CD14-positive monocyte (primary cell): ENCODE measurements around the gene TBX19. TPM values are rescaled to one million over a fixed set of nuclear protein-coding genes. Genes with fewer than 3 reads are reported as not detected.

Experiments used
- DNase-seq, 3 donors: peaks; one replicate each; pipeline ENCODE4 v3.0.0-alpha.2; 2011 to 2022
- H2AFZ ChIP-seq: 2 replicates; pipeline ENCODE4 v1.6.0; 2012; ENCODE audit warnings: mild to moderate bottlenecking, low read depth, low read length, inconsistent platforms; ENCODE audit not compliant: insufficient read depth, poor library complexity, severe bottlenecking
- H3K27ac ChIP-seq, 2 donors: 1 replicate in 1 of 2; 2 replicates in 1 of 2; pipeline ENCODE4 v1.5.1; 2012 to 2013; ENCODE audit warnings: low read length in 2 of 2, control low read depth in 1 of 2, inconsistent platforms in 1 of 2, low read depth in 1 of 2, mild to moderate bottlenecking in 1 of 2
- H3K27me3 ChIP-seq, 2 donors: one replicate each; pipeline versions ENCODE4 v1.6.0 to v1.6.1; 2011 to 2013; ENCODE audit warnings: low read length in 2 of 2; ENCODE audit not compliant: control insufficient read depth in 2 of 2, insufficient read depth in 2 of 2
- H3K36me3 ChIP-seq, 2 donors: replicated peaks in 1 of 2; 1 replicate in 1 of 2; 2 replicates in 1 of 2; pipeline versions ENCODE4 v1.5.1 to v1.6.1; 2012 to 2013; ENCODE audit warnings: low read length in 2 of 2, control low read depth in 1 of 2, inconsistent platforms in 1 of 2, mild to moderate bottlenecking in 1 of 2; ENCODE audit not compliant: insufficient read depth in 2 of 2, control insufficient read depth in 1 of 2
- H3K4me1 ChIP-seq, 2 donors: 1 replicate in 1 of 2; 2 replicates in 1 of 2; pipeline versions ENCODE4 v1.5.1 to v1.6.1; 2012 to 2013; ENCODE audit warnings: low read length in 2 of 2, control low read depth in 1 of 2, inconsistent platforms in 1 of 2, mild to moderate bottlenecking in 1 of 2, moderate library complexity in 1 of 2; ENCODE audit not compliant: insufficient read depth in 2 of 2, control insufficient read depth in 1 of 2
- H3K4me2 ChIP-seq: replicated peaks from 2 replicates; pipeline ENCODE3; 2012; ENCODE audit warnings: low read length, moderate library complexity, mild to moderate bottlenecking; ENCODE audit not compliant: poor library complexity, severe bottlenecking; ENCODE audit errors: extremely low read depth
- H3K4me3 ChIP-seq, 3 experiments: fragments of 200-600 bp in 1 of 3; sonication (generic) in 1 of 3; replicated peaks in 1 of 3; 1 replicate in 2 of 3; 2 replicates in 1 of 3; pipeline ENCODE4 v1.5.1; 2011 to 2013; ENCODE audit warnings: low read length in 3 of 3, mild to moderate bottlenecking in 3 of 3, control low read depth in 2 of 3, low read depth in 2 of 3, inconsistent platforms in 1 of 3, moderate library complexity in 1 of 3
- H3K79me2 ChIP-seq: 2 replicates; pipeline ENCODE4 v1.6.0; 2012; ENCODE audit warnings: mild to moderate bottlenecking, control low read depth, inconsistent platforms, low read length, moderate library complexity; ENCODE audit not compliant: insufficient read depth
- H3K9ac ChIP-seq: 2 replicates; pipeline ENCODE4 v1.6.0; 2017; ENCODE audit warnings: low read length, mild to moderate bottlenecking; ENCODE audit not compliant: insufficient read depth, poor library complexity, severe bottlenecking
- H3K9me3 ChIP-seq, 2 donors: replicated peaks in 1 of 2; 1 replicate in 1 of 2; 2 replicates in 1 of 2; pipeline versions ENCODE4 v1.5.1 to v1.6.1; 2012 to 2013; ENCODE audit warnings: low read length in 2 of 2, control low read depth in 1 of 2; ENCODE audit not compliant: control insufficient read depth in 1 of 2, insufficient read depth in 1 of 2
- H4K20me1 ChIP-seq: 2 replicates; pipeline ENCODE4 v1.6.0; 2012; ENCODE audit warnings: mild to moderate bottlenecking, low read length, control low read depth, moderate library complexity; ENCODE audit not compliant: insufficient read depth
- H3K27ac Mint-ChIP-seq, 7 donors: one replicate each; pipeline ENCODE4 v1.8.0; 2020; ENCODE audit warnings: mild to moderate bottlenecking in 7 of 7, mixed read lengths in 7 of 7, moderate library complexity in 6 of 7, inconsistent platforms in 2 of 7
- H3K27me3 Mint-ChIP-seq, 3 donors: one replicate each; pipeline ENCODE4 v1.8.0; 2021 to 2022; ENCODE audit warnings: low read depth in 3 of 3, mild to moderate bottlenecking in 3 of 3, mixed read lengths in 3 of 3, moderate library complexity in 3 of 3, inconsistent platforms in 1 of 3
- H3K36me3 Mint-ChIP-seq, 2 donors: one replicate each; pipeline ENCODE4 v1.8.0; 2020; ENCODE audit warnings: mixed read lengths in 2 of 2, inconsistent platforms in 1 of 2, mild to moderate bottlenecking in 1 of 2
- H3K4me1 Mint-ChIP-seq: one replicate; pipeline ENCODE4 v1.8.0; 2020; ENCODE audit warnings: mild to moderate bottlenecking, mixed read lengths
- H3K4me3 Mint-ChIP-seq, 2 donors: one replicate each; pipeline ENCODE4 v1.8.0; 2020; ENCODE audit warnings: mild to moderate bottlenecking in 2 of 2, mixed read lengths in 2 of 2, moderate library complexity in 1 of 2
- H3K9me3 Mint-ChIP-seq, 7 donors: one replicate each; pipeline ENCODE4 v1.8.0; 2020 to 2022; ENCODE audit warnings: mixed read lengths in 7 of 7, mild to moderate bottlenecking in 6 of 7, moderate library complexity in 6 of 7, inconsistent platforms in 2 of 7
- CTCF ChIP-seq: fragments of 200-600 bp; IDR thresholded peaks from one replicate; pipeline ENCODE4 v1.8.0; 2022; ENCODE audit warnings: antibody characterized with exemption, mild to moderate bottlenecking
- WGBS: methylation state at CpG from one replicate; pipeline ENCODE4 v1.1.5; 2013; ENCODE audit warnings: missing lambda C conversion rate; ENCODE audit not compliant: insufficient coverage; 5-methylcytosine and 5-hydroxymethylcytosine counted together
- intact Hi-C, 2 donors: fragments of 100-400 bp; cut with micrococcal nuclease; formaldehyde crosslinking; loops; one replicate each; pipeline versions ENCODE4 v1.15.0 to v1.15.1; 2023
- polyA plus RNA-seq, 3 donors: library from polyadenylated mRNA; depleted of rRNA in 1 of 3; unstranded in 2 of 3; stranded (reverse) in 1 of 3; fragments of 300-500 nt in 2 of 3; fragments of >200 nt in 1 of 3; fragmentation: Illumina TruSeq in 2 of 3; gene quantifications; 1 replicate in 2 of 3; 2 replicates in 1 of 3; pipeline ENCODE4 v1.2.3, GENCODE V29; 2012 to 2021

The TBX19 gene
- polyA plus RNA-seq, 3 donors = 0.65 to 7.6 (median 1.6) TPM

GRCh38 chr1:168360151-168361021, 79.7 kb downstream of the TBX19 start:
- Mint-ChIP-seq H3K4me3 (no peak overlapping the region), H3K4me1 (peaks cover 1% of the 10 kb centered on the region)
- no CpG with 5 or more reads among the region's 7 CpGs for WGBS

GRCh38 chr1:168361252-168361651, 80.6 kb downstream of the TBX19 start:
- peaks cover 0 to 1% (median 0%) of the 10 kb centered on the region in 7 donors for H3K9me3 Mint-ChIP-seq
- no peak overlapping the region for H3K27ac ChIP-seq
- TF ChIP-seq CTCF = no peak
- intact Hi-C loops = no loop called here
- H3K27me3 ChIP-seq = no peaks in the 10 kb centered on the region
- H3K36me3 ChIP-seq = no peaks in the 10 kb centered on the region
- no peaks in the 10 kb centered on the region for H4K20me1 ChIP-seq
- H3K27me3 Mint-ChIP-seq = peaks cover 1 to 7% (median 6%) of the 10 kb centered on the region in 3 donors
- H2AFZ ChIP-seq = no peak overlapping the region
- no peak for DNase-seq
- H3K36me3 Mint-ChIP-seq = no peaks in the 10 kb centered on the region
- peaks cover 1% of the 10 kb centered on the region for H3K4me1 Mint-ChIP-seq
- no peak overlapping the region for H3K4me3 Mint-ChIP-seq
- H3K9ac ChIP-seq = no peak overlapping the region
- H3K4me2 ChIP-seq = no peak overlapping the region
- no peak overlapping the region for H3K4me3 ChIP-seq
- no peak overlapping the region for H3K27ac Mint-ChIP-seq
- WGBS = 87% methylated on average over 2 of the region's 2 CpGs
- H3K9me3 ChIP-seq = no peaks in the 10 kb centered on the region
- no peaks in the 10 kb centered on the region for H3K4me1 ChIP-seq
- no peaks in the 10 kb centered on the region for H3K79me2 ChIP-seq

More at GRCh38 chr1:168360151-168361021, 79.7 kb downstream of the TBX19 start:
- H3K4me1 ChIP-seq = no peaks in the 10 kb centered on the region
- no peaks in the 10 kb centered on the region for H3K27me3 ChIP-seq
- DNase-seq = no peak
- H2AFZ ChIP-seq = no peak overlapping the region
- intact Hi-C loops = no loop called here
- no peak for TF ChIP-seq CTCF
- H4K20me1 ChIP-seq = no peaks in the 10 kb centered on the region
- H3K36me3 ChIP-seq = no peaks in the 10 kb centered on the region
- no peaks in the 10 kb centered on the region for H3K36me3 Mint-ChIP-seq
- peaks cover 0 to 1% (median 0%) of the 10 kb centered on the region in 7 donors for H3K9me3 Mint-ChIP-seq
- H3K4me2 ChIP-seq = no peak overlapping the region
- no peak overlapping the region for H3K4me3 ChIP-seq
- H3K27me3 Mint-ChIP-seq = peaks cover 1 to 6% (median 4%) of the 10 kb centered on the region in 3 donors
- H3K27ac ChIP-seq = no peak overlapping the region
- H3K79me2 ChIP-seq = no peaks in the 10 kb centered on the region
- H3K27ac Mint-ChIP-seq = no peak overlapping the region
- H3K9me3 ChIP-seq = no peaks in the 10 kb centered on the region
- H3K9ac ChIP-seq = no peak overlapping the region
